Measurements from ENCODE around the gene HUNK. TPM values are rescaled to one million over a fixed set of nuclear protein-coding genes. Genes with fewer than 3 reads are reported as not detected.

Gene HUNK
- total and polyA plus RNA-seq, 2 of the 8 experiments (the other 6 are each of a cell fraction or from before 2014, with no cell fraction given) = 1.9 to 10.2 TPM

DNA sequence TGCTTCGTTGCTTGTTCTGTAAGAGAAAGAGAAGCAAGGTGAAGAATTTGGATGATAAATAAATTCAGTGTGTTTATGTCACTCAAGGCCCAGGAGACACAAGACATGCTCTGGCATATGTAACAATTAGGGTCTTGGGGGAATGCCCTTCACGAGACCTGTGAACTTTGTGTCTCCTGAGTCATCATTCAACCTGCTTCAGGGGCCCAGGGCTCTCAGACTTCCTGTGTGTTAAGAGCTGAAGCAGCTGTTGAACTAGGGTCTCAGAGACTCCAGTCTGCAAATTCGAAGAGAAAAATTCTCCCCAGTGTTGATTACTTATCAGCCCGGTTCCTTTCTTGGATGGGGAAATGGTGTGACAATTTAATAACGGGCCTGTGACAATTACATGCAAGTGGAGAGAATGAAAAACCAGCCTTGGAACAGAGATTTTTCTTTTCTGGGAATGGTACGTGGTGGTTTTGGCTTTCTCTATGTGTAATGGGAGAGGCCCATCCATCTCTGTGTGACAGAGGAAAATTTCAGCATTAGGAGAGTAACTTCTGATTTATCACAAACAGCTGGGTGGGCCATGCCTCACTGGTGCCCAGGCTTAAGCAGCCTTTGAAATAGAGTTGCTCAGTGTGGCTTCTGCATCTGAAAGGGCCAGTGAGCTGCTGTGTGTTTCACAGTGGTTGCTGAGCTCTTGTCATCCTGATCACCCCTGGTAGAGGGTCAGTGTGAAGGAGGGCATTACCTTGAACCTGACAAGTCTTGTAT is 22.4 kb downstream of the HUNK start:
- Histone ChIP-seq H2AFZ (ENCODE audit: low read length) (no peak overlapping the region), H3K18ac (ENCODE audit: extremely low read depth, low read length) (peak overlapping the region; percentile 42; the same call in 1 of the 2 replicates), H4K20me1 (replicated peaks in 1 of 2; ENCODE audit: control insufficient read depth in 1 of 2, insufficient read depth in 2 of 2, low read length in 2 of 2) (no peaks in the 10 kb centered on the region), H3K4ac (replicated peaks; ENCODE audit: insufficient read length, low read depth, low read length) (no peak overlapping the region), H3K14ac (ENCODE audit: insufficient read length) (no peak overlapping the region), H4K5ac (ENCODE audit: insufficient read length, low read depth, low read length) (no peak overlapping the region), H4K8ac (ENCODE audit: extremely low read depth, insufficient read depth, low read length) (no peak overlapping the region), H3K9ac (replicated peaks in 1 of 4; ENCODE audit: extremely low read depth in 1 of 4, low read depth in 3 of 4, low read length in 3 of 4) (peak overlapping the region in 1 of 4 experiments; percentile 28; a peak in 1 of 7 replicates), H2BK12ac (ENCODE audit: low read depth, low read length) (peak overlapping the region; percentile 40; the same call in 1 of the 2 replicates), H3K27me3 (replicated peaks in 1 of 4; ENCODE audit: control insufficient read depth in 3 of 4, extremely low read depth in 1 of 4, insufficient read depth in 3 of 4, low read length in 3 of 4) (no peaks in the 10 kb centered on the region), H3K27ac (ENCODE audit: low read depth, low read length) (no peak overlapping the region), H3K9me3 (ENCODE audit: insufficient read depth in 2 of 2, low read depth in 1 of 2, low read length in 1 of 2) (no peaks in the 10 kb centered on the region), H2BK20ac (ENCODE audit: low read length) (0 out of 2 replicates have a peak overlapping the region, but pooled peaks have one; percentile 36), H3K23me2 (ENCODE audit: low read depth, low read length) (no peaks in the 10 kb centered on the region; the same call in 1 of the 2 replicates), H2BK15ac (ENCODE audit: low read length) (no peak overlapping the region), H2BK120ac (replicated peaks; ENCODE audit: low read depth, low read length) (no peak overlapping the region), H3K4me1 (replicated peaks in 1 of 4; ENCODE audit: control insufficient read depth in 3 of 4, insufficient read depth in 4 of 4, low read length in 3 of 4) (peaks cover 10 to 25% (median 23%) of the 10 kb centered on the region in 4 experiments; a peak in 6 of 7 replicates), H3K56ac (replicated peaks; ENCODE audit: insufficient read length, low read depth, low read length) (no peak overlapping the region), H4K91ac (replicated peaks; ENCODE audit: insufficient read length, low read length) (no peak overlapping the region), H3K79me1 (ENCODE audit: low read depth, low read length) (peaks cover 4% of the 10 kb centered on the region; the same call in 1 of the 2 replicates), H3K23ac (ENCODE audit: insufficient read length) (no peak overlapping the region), H3K36me3 (ENCODE audit: control insufficient read depth in 2 of 4, insufficient read depth in 4 of 4, low read length in 3 of 4) (no peaks in the 10 kb centered on the region), H3K79me2 (ENCODE audit: control insufficient read depth in 1 of 2, insufficient read depth in 2 of 2, low read length in 2 of 2) (peaks cover 0 to 6% of the 10 kb centered on the region in 2 experiments; a peak in 1 of 4 replicates), H3K4me3 (ENCODE audit: extremely low read depth in 1 of 4, insufficient read depth in 2 of 4, low read depth in 3 of 4, low read length in 4 of 4) (no peak overlapping the region), H3K4me2 (ENCODE audit: insufficient read depth in 1 of 2, low read depth in 2 of 2, low read length in 2 of 2) (no peak overlapping the region), H2BK5ac (ENCODE audit: low read depth, low read length) (no peak overlapping the region), H2AK5ac (ENCODE audit: low read depth, low read length) (no peak overlapping the region; the same call in 1 of the 2 replicates)
- POLR2A ChIA-PET (ENCODE audit: partially characterized antibody) = interaction anchor here (0.8 to 1.5 kb wide), 3 partner anchors 11 to 552 kb away, joined by 3 to 6 read pairs (median 3); no protein-coding TSS in a partner anchor
- FAIRE-seq (no peak), DNase-seq (ENCODE audit: low read depth in 1 of 2, low spot score in 2 of 2) (no peak)
- CTCF ChIA-PET (ENCODE audit: partially characterized antibody) = interaction anchor here (1.3 to 5.7 kb wide), 4 partner anchors 15 to 113 kb away, joined by 3 to 42 read pairs (median 12); partner anchors contain the start of gene HUNK
- WGBS, 2 experiments (ENCODE audit: extremely low coverage in 1 of 2, insufficient coverage in 1 of 2, insufficient read length in 1 of 2, insufficient replicate concordance in 2 of 2, low coverage in 1 of 2, low lambda C conversion rate in 2 of 2, missing lambda C conversion rate in 1 of 2) = 86% methylated on average over 6 of the region's 6 CpGs; no CpG with 5 or more reads in 1 of the 2 experiments
- TF ChIP-seq YY1 (IDR thresholded peaks at IDR 0.05; ENCODE audit: low read depth, low read length) (no peak), EZH2 (IDR thresholded peaks at IDR 0.05; ENCODE audit: low read depth, low read length, severe bottlenecking) (no peak), KDM4A (IDR thresholded peaks at IDR 0.05; ENCODE audit: low read depth, low read length, severe bottlenecking) (no peak), CEBPB (IDR thresholded peaks at IDR 0.05; ENCODE audit: low read depth, low read length) (no peak), FOSL1 (IDR thresholded peaks at IDR 0.05; ENCODE audit: insufficient read depth, low read depth, low read length) (no peak), TAF1 (IDR thresholded peaks at IDR 0.05; ENCODE audit: low read depth, low read length) (no peak), SIX5 (IDR thresholded peaks at IDR 0.05; ENCODE audit: low read depth, low read length) (no peak), ASH2L (IDR thresholded peaks at IDR 0.05; ENCODE audit: low read length) (no peak), HDAC2 (IDR thresholded peaks at IDR 0.05; ENCODE audit: borderline replicate concordance in 1 of 2, low read depth in 2 of 2, low read length in 2 of 2) (no peak), TCF12 (IDR thresholded peaks at IDR 0.05; ENCODE audit: low read depth, low read length) (no peak), CTBP2 (IDR thresholded peaks at IDR 0.05; ENCODE audit: borderline replicate concordance, insufficient read depth, insufficient read length, low read length) (no peak), SP1 (IDR thresholded peaks at IDR 0.05; ENCODE audit: low read depth, low read length) (no peak)
